GM23338 (cell line): ENCODE data around the gene ANGPT4. TPM values are rescaled to one million over a fixed set of nuclear protein-coding genes. Genes with fewer than 3 reads are reported as not detected.

Source experiments
- ATAC-seq: fragments of 200-7000 bp; cut with Tn5 transposase; 3 replicates; pipeline ENCODE4 v1.9.1; 2020
- DNase-seq: peaks from one replicate; pipeline ENCODE4 v3.0.0-alpha.2; 2015; ENCODE audit warnings: low spot score
- H2AFZ ChIP-seq: fragments of 200-600 bp; sonication (generic); 2 replicates; pipeline ENCODE4 v1.8.0; 2016; ENCODE audit warnings: antibody characterized with exemption, mild to moderate bottlenecking, moderate library complexity
- H3F3A ChIP-seq: fragments of 200-600 bp; sonication (generic); replicated peaks from 2 replicates; pipeline ENCODE4 v1.8.0; 2017; ENCODE audit warnings: antibody characterized with exemption, mixed run types, low read depth
- H3K27ac ChIP-seq: fragments of 200-600 bp; sonication (generic); 2 replicates; pipeline ENCODE4 v1.6.1; 2016; ENCODE audit warnings: low read depth
- H3K27me3 ChIP-seq: fragments of 200-600 bp; sonication (generic); 2 replicates; pipeline ENCODE4 v1.8.0; 2016; ENCODE audit warnings: mild to moderate bottlenecking, mixed run types, moderate library complexity; ENCODE audit not compliant: insufficient read depth
- H3K36me3 ChIP-seq: fragments of 200-600 bp; sonication (generic); 2 replicates; pipeline ENCODE4 v1.8.0; 2016; ENCODE audit warnings: mild to moderate bottlenecking; ENCODE audit not compliant: insufficient read depth
- H3K4me1 ChIP-seq: fragments of 200-600 bp; sonication (generic); 2 replicates; pipeline ENCODE4 v1.8.0; 2016; ENCODE audit warnings: mild to moderate bottlenecking, moderate library complexity; ENCODE audit not compliant: insufficient read depth
- H3K4me2 ChIP-seq: fragments of 200-600 bp; sonication (generic); 2 replicates; pipeline ENCODE4 v1.7.1; 2017; ENCODE audit warnings: mixed run types
- H3K4me3 ChIP-seq: fragments of 200-600 bp; sonication (generic); 2 replicates; pipeline ENCODE4 v1.6.1; 2016; ENCODE audit warnings: mixed run types
- H3K79me2 ChIP-seq: fragments of 200-600 bp; sonication (generic); replicated peaks from 2 replicates; pipeline ENCODE4 v1.8.0; 2017; ENCODE audit warnings: mild to moderate bottlenecking; ENCODE audit not compliant: insufficient read depth
- H3K9me2 ChIP-seq: fragments of 200-600 bp; sonication (generic); 2 replicates; pipeline ENCODE4 v1.8.0; 2017; ENCODE audit not compliant: insufficient read depth
- H4K20me1 ChIP-seq: fragments of 200-600 bp; sonication (generic); replicated peaks from 2 replicates; pipeline ENCODE4 v1.8.0; 2017; ENCODE audit warnings: mild to moderate bottlenecking; ENCODE audit not compliant: insufficient read depth
- H3K27ac Mint-ChIP-seq: 2 replicates; pipeline ENCODE4 v1.8.0; 2020; ENCODE audit warnings: inconsistent platforms, mild to moderate bottlenecking, moderate library complexity, mixed read lengths
- H3K27me3 Mint-ChIP-seq: 3 replicates; pipeline ENCODE4 v1.8.0; 2022; ENCODE audit warnings: low read depth, mild to moderate bottlenecking, moderate library complexity, mixed read lengths, inconsistent platforms; ENCODE audit not compliant: insufficient read depth, poor library complexity
- H3K36me3 Mint-ChIP-seq: 3 replicates; pipeline ENCODE4 v1.8.0; 2021; ENCODE audit warnings: low read depth, mild to moderate bottlenecking, inconsistent platforms, moderate library complexity, mixed read lengths
- H3K4me1 Mint-ChIP-seq: 3 replicates; pipeline ENCODE4 v1.8.0; 2020; ENCODE audit warnings: mild to moderate bottlenecking, inconsistent platforms, mixed read lengths
- H3K4me3 Mint-ChIP-seq: 3 replicates; pipeline ENCODE4 v1.8.0; 2021; ENCODE audit warnings: moderate library complexity, mild to moderate bottlenecking, inconsistent platforms, mixed read lengths
- H3K9me3 Mint-ChIP-seq: 3 replicates; pipeline ENCODE4 v1.8.0; 2020; ENCODE audit warnings: moderate library complexity, mild to moderate bottlenecking, inconsistent platforms, mixed read lengths
- CTCF ChIP-seq, 2 experiments: fragments of 200-600 bp in 1 of 2; sonication (generic) in 1 of 2; conservative IDR thresholded peaks; 2 replicates each; pipeline versions ENCODE4 v1.5.1 to v1.6.1; 2016 to 2017; ENCODE audit warnings: antibody characterized with exemption in 2 of 2, low read depth in 2 of 2, mild to moderate bottlenecking in 2 of 2, moderate library complexity in 1 of 2
- ETS1 ChIP-seq: IDR thresholded peaks from 2 replicates; pipeline ENCODE4 v1.6.1; 2016; ENCODE audit warnings: antibody characterized with exemption
- ZNF114 ChIP-seq: fragments of 250-450 bp; sonication (Bioruptor Pico); IDR thresholded peaks from 2 replicates; pipeline ENCODE4 v1.5.0; 2020; ENCODE audit warnings: mild to moderate bottlenecking, moderate library complexity
- ZNF331 ChIP-seq: fragments of 250-450 bp; sonication (Bioruptor Pico); IDR thresholded peaks from 2 replicates; pipeline ENCODE4 v1.5.0; 2020; ENCODE audit warnings: low read depth, mild to moderate bottlenecking, moderate library complexity
- polyA plus RNA-seq: library from polyadenylated mRNA; unstranded; fragments of >200 nt; fragmentation: Nextera tagmentation; extraction: Ambion mirVana; gene quantifications from 2 replicates; pipeline ENCODE4 v1.2.1, GENCODE V29; 2016
- total RNA-seq: library from RNA; depleted of rRNA; stranded (reverse); fragments of >200 nt; shearing (Covaris generic); gene quantifications from 2 replicates; pipeline ENCODE4 v1.2.3, GENCODE V29; 2014

The ANGPT4 gene
- total and polyA plus RNA-seq, 2 experiments from 2014 or later: 0.17 TPM; not detected in 1

GRCh38 chr20:881051-881782 lies 34.9 kb downstream of the ANGPT4 start (continued):
- no peak for TF ChIP-seq CTCF (conservative IDR thresholded peaks at IDR 0.05; ENCODE audit: low read depth in 2 of 2)
- TF ChIP-seq ZNF114 (CRISPR knock-in tag): no peak
- TF ChIP-seq ETS1: no peak
- no peak for TF ChIP-seq ZNF331

GRCh38 chr20:879626-880025 lies 36.5 kb downstream of the ANGPT4 start:
- Histone ChIP-seq H3K36me3 (no peaks in the 10 kb centered on the region), H3K79me2 (no peaks in the 10 kb centered on the region), H4K20me1 (0 out of 2 replicates have a peak, but pooled peaks cover 2% of the 10 kb centered on the region), H3K27me3 (no peaks in the 10 kb centered on the region), H3K27ac (no peak overlapping the region), H3F3A (no peaks in the 10 kb centered on the region), H3K4me1 (no peaks in the 10 kb centered on the region), H3K4me3 (no peak overlapping the region), H2AFZ (no peak overlapping the region), H3K9me2 (no peaks in the 10 kb centered on the region), H3K4me2 (no peak overlapping the region)
- Mint-ChIP-seq H3K9me3 (no peaks in the 10 kb centered on the region), H3K4me3 (no peak overlapping the region), H3K4me1 (no peaks in the 10 kb centered on the region), H3K27ac (no peak overlapping the region), H3K27me3 (peaks cover 13% of the 10 kb centered on the region), H3K36me3 (no peaks in the 10 kb centered on the region)
- ATAC-seq (no peak), DNase-seq (no peak)
- TF ChIP-seq CTCF (conservative IDR thresholded peaks at IDR 0.05; ENCODE audit: low read depth in 2 of 2) (no peak), ETS1 (no peak)
